Cardiac fibroblast (primary cell): ENCODE data around the gene ENTPD2.

Source experiments
- DNase-seq, 2 donors: peaks; one replicate each; pipeline versions ENCODE4 v3.0.0 to v3.0.0-alpha.2; 2010; ENCODE audit warnings: low read depth in 2 of 2
- H3K4me3 ChIP-seq, 2 donors: replicated peaks in 1 of 2; 1 replicate in 1 of 2; 2 replicates in 1 of 2; pipeline ENCODE4 v1.5.1; 2011; ENCODE audit warnings: low read depth in 2 of 2, low read length in 2 of 2, mild to moderate bottlenecking in 2 of 2, moderate library complexity in 1 of 2
- TF ChIP-seq, protein P1 (sequence below): IDR thresholded peaks from one replicate; pipeline ENCODE4 v1.5.1; 2011; ENCODE audit warnings: low read depth, mild to moderate bottlenecking, low read length, inconsistent platforms

ENTPD2 gene

DNA sequence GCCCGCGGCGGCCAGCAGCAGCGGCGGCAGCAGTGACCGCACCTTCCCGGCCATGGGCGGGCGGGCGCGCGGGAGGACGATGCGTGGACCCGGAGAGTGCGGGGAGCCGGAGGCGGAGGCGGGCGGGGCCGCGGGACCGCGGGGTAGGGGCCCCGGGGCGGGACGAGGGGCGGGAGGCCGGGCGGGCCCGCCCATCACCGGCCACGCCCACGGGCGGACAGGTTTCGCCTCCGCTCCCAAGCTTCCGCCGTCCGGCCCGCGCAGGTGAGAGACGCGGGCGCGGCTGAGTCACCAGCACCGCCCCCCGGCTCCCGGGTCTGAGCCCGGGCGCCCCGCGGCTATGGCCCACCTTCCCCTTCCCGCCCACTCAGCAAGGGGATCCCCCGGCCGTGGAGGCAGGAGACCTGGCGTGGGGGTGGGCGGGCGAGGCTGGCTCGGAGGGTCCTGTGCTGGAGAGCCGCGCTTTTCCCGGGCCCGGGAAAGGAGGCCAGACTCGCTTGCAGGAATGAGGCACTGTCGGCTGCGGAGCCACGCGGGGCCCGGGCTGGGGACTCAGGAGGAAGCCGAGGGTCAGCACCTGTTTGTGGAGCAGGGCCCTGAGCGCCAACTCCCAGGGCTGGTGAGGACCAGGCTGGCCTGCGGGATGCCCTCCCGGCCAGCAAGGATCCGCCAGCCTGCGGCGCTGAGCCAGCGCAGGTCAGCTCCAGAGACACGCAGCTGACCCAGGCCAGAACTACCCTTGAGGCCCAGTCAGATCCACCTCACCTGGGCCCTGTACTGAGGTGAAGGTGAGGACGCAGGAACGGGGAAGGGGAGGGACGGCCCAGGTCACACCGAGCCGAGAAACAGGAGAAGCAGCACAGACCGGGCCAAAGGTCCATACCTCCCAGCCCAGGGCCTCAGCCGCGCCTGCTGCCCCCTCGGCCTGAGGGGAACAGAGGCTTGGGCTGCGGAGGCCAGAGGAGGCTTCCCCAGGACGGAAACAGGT lies at the start of gene ENTPD2:
Gene ENTPD2 (minus strand): TSS at position 118 of the 988 bp plus-strand sequence. CDS start 64 bp downstream, at position 54.
- no peak within 1 kb of the TSS for H3K4me3 ChIP-seq
- TF ChIP-seq, protein P1, sequence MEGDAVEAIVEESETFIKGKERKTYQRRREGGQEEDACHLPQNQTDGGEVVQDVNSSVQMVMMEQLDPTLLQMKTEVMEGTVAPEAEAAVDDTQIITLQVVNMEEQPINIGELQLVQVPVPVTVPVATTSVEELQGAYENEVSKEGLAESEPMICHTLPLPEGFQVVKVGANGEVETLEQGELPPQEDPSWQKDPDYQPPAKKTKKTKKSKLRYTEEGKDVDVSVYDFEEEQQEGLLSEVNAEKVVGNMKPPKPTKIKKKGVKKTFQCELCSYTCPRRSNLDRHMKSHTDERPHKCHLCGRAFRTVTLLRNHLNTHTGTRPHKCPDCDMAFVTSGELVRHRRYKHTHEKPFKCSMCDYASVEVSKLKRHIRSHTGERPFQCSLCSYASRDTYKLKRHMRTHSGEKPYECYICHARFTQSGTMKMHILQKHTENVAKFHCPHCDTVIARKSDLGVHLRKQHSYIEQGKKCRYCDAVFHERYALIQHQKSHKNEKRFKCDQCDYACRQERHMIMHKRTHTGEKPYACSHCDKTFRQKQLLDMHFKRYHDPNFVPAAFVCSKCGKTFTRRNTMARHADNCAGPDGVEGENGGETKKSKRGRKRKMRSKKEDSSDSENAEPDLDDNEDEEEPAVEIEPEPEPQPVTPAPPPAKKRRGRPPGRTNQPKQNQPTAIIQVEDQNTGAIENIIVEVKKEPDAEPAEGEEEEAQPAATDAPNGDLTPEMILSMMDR: no peak
- DNase-seq: no peak

DNA sequence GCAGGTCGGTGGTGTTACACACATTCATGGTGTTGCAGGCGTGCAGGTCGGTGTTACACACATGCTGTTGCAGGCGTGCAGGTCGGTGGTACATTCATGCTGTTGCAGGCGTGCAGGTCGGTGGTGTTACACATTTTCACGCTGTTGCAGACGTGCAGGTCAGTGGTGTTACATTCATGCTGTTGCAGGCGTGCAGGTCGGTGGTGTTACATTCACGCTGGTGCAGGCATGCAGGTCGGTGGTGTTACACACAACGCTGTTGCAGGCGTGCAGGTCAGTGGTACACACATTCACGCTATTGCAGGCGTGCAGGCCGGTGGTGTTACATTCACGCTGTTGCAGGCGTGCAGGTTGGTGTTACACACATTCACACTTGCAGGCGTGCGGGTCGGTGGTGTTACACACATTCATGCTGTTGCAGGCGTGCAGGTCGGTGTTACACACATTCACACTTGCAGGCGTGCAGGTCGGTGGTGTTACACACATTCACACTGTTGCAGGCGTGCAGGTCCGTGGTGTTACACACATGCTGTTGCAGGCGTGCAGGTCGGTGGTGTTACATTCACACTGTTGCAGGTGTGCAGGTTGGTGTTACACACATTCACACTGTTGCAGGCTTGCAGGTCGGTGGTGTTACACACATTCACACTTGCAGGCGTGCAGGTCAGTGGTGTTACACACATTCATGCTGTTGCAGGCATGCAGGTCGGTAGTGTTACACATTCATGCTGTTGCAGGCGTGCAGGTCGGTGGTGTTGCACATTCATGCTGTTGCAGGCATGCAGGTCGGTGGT lies 49.5 kb upstream of the ENTPD2 start:
- H3K4me3 ChIP-seq: no peak overlapping the region
- TF ChIP-seq, protein P1: no peak
- DNase-seq: no peak

DNA sequence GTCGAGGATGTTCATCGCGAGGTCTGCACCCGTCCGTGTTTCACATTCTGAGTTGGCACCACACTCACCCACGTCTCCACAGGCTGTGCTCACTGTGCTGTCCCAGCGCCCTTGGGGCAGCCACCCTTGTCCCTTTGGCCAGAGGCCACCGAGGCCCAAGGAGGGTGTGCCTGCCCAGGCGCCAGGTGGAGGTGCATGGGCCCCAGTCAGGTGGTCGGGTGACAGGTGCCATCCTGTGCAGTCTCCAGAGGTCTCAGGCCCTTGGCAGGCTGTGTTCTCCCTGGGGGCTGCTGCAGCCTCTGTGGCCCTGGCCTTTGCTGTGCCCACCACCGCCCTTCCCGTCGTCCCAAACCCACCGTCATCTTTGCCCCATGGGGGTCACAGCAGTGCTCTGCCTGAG lies 45.4 kb upstream of the ENTPD2 start:
- no peak for DNase-seq
- TF ChIP-seq, protein P1: no peak
- H3K4me3 ChIP-seq: no peak overlapping the region

DNA sequence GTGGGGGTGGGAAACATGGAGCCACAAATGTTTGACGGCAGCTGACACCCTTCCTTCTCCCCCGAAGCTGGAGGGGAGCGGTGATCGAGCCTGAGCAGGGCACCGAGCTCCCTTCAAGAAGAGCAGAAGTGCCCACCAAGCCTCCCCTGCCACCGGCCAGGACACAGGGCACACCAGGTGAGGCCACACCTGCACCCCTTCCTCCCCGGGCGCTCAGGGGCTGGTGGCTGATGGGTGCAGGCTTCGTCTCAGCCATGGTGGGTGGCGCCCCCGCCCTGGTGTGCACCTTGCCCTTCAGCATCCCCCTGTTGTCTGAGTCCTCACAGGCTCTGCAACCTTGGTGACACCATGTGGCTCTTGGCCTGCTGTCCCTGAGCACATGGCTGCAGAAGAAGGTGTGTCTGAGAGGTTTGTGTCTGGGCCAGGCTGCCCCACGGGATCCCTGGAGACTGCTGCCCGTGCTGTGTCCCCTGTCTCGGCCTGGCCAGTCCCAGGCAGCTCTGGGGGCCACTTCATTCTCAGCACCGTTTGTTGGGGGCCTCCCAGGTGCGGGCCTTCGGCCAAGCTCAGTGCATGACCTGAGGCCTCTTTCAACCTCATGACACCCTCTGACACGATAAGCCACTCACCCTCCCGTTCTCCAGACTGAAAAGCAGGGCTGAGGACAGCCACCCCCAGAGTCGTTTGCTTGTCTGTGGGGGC lies 44.1 kb upstream of the ENTPD2 start:
- TF ChIP-seq, protein P1: no peak
- DNase-seq: no peak
- H3K4me3 ChIP-seq: no peak overlapping the region

DNA sequence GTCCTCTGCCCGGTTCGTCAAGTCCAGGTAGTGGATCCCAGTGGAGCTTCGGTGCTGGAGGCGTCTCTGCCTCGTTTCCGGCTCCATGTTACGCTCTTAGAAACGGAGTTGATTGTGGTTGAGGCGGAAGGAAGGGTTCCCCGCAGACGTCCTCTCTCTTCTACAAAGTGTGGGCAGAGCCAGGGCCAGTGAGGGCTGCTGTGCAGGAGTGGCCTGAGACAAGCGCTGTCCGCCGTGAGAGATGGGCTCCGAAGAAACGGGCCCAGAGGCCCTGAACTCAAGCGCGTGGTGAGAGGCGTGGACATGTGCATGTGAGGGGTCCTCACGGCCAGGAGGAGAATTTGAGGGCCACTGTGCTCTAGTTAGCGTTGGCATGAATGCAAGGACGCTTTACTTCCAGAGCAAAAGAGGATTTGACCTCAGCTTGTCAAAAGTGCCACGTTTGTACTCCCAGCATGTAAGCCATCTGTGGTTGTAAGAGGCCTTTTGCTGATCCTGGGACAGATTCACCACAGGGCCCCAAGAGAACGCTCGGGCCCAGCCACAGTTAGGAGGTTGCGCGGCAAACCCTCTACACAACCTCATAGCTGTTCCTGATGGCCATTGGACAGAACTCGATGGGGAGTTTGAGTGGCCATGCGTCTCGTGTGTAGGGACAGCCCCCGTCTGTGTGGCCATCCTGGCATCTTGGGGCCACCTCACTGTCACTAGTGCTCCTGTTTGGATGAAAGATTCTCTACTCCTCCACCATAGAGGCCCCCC lies 43.1 kb upstream of the ENTPD2 start:
- H3K4me3 ChIP-seq: no peak overlapping the region
- DNase-seq: no peak
- TF ChIP-seq, protein P1: no peak
